Hepatocyte (in vitro differentiated cells): ENCODE results near the gene APOF. TPM values are rescaled to one million over a fixed set of nuclear protein-coding genes. Genes with fewer than 3 reads are reported as not detected.
A peak's percentile ranks its signal among the peaks of the same experiment; 100 is the strongest.

Experiments
- DNase-seq: peaks from one replicate; pipeline ENCODE4 v3.0.0-alpha.2; 2016; ENCODE audit warnings: low spot score
- H2AFZ ChIP-seq: fragments of 200-600 bp; sonication (generic); 2 replicates; pipeline ENCODE4 v1.6.0; 2016; ENCODE audit warnings: antibody characterized with exemption, mild to moderate bottlenecking
- H3K27ac ChIP-seq: fragments of 200-600 bp; sonication (generic); 2 replicates; pipeline ENCODE4 v1.5.1; 2016; ENCODE audit warnings: mild to moderate bottlenecking
- H3K27me3 ChIP-seq: fragments of 200-600 bp; sonication (generic); 2 replicates; pipeline ENCODE4 v1.6.1; 2016
- H3K36me3 ChIP-seq: fragments of 200-600 bp; sonication (generic); replicated peaks from 2 replicates; pipeline ENCODE4 v1.5.1; 2016; ENCODE audit warnings: low read depth; ENCODE audit not compliant: insufficient read depth
- H3K4me1 ChIP-seq: fragments of 200-600 bp; sonication (generic); 2 replicates; pipeline ENCODE4 v1.5.1; 2016; ENCODE audit warnings: mild to moderate bottlenecking, moderate library complexity; ENCODE audit not compliant: insufficient read depth
- H3K4me2 ChIP-seq: fragments of 200-600 bp; sonication (generic); 2 replicates; pipeline ENCODE4 v1.6.0; 2016
- H3K4me3 ChIP-seq: fragments of 200-600 bp; sonication (generic); 2 replicates; pipeline ENCODE4 v1.5.1; 2016; ENCODE audit warnings: mild to moderate bottlenecking
- H3K79me2 ChIP-seq: fragments of 200-600 bp; sonication (generic); 2 replicates; pipeline ENCODE4 v1.6.0; 2017; ENCODE audit warnings: mild to moderate bottlenecking
- H3K9me2 ChIP-seq: fragments of 200-600 bp; sonication (generic); replicated peaks from 2 replicates; pipeline ENCODE4 v1.6.0; 2017; ENCODE audit warnings: mild to moderate bottlenecking; ENCODE audit not compliant: insufficient read depth
- H3K9me3 ChIP-seq: fragments of 200-600 bp; sonication (generic); 2 replicates; pipeline ENCODE4 v1.5.1; 2016; ENCODE audit warnings: low read depth, mild to moderate bottlenecking
- H4K20me1 ChIP-seq: fragments of 200-600 bp; sonication (generic); 2 replicates; pipeline ENCODE4 v1.6.0; 2016; ENCODE audit warnings: mild to moderate bottlenecking; ENCODE audit not compliant: insufficient read depth, poor library complexity, severe bottlenecking
- EZH2 ChIP-seq: fragments of 200-600 bp; sonication (generic); IDR thresholded peaks from 2 replicates; pipeline ENCODE4 v1.6.1; 2016; ENCODE audit warnings: antibody characterized with exemption, mild to moderate bottlenecking, borderline replicate concordance
- EZH2phosphoT487 ChIP-seq: fragments of 200-600 bp; sonication (generic); IDR thresholded peaks from one replicate; pipeline ENCODE4 v1.6.1; 2018; ENCODE audit warnings: antibody characterized with exemption, mild to moderate bottlenecking, low read depth, moderate library complexity; ENCODE audit not compliant: unreplicated experiment, severe bottlenecking
- WGBS: methylation state at CpG from one replicate; pipeline ENCODE4 v1.1.6; 2016; ENCODE audit warnings: low lambda C conversion rate; ENCODE audit errors: missing lambda C conversion rate; 5-methylcytosine and 5-hydroxymethylcytosine counted together
- polyA plus RNA-seq: library from polyadenylated mRNA; unstranded; fragments of >200 nt; fragmentation: Nextera tagmentation; extraction: Ambion mirVana; gene quantifications from 2 replicates; pipeline ENCODE4 v1.2.1, GENCODE V29; 2016
- total RNA-seq: library from RNA; depleted of rRNA; stranded (reverse); fragments of >200 nt; gene quantifications from 2 replicates; pipeline ENCODE4 v1.2.3, GENCODE V29; 2014
- TF ChIP-seq, protein P1 (sequence below): fragments of 200-600 bp; sonication (generic); IDR thresholded peaks from 2 replicates; pipeline ENCODE4 v1.5.1; 2016; ENCODE audit warnings: antibody characterized with exemption, mild to moderate bottlenecking; ENCODE audit not compliant: poor library complexity

Gene APOF
- total and polyA plus RNA-seq, 2 experiments from 2014 or later: not detected

DNA sequence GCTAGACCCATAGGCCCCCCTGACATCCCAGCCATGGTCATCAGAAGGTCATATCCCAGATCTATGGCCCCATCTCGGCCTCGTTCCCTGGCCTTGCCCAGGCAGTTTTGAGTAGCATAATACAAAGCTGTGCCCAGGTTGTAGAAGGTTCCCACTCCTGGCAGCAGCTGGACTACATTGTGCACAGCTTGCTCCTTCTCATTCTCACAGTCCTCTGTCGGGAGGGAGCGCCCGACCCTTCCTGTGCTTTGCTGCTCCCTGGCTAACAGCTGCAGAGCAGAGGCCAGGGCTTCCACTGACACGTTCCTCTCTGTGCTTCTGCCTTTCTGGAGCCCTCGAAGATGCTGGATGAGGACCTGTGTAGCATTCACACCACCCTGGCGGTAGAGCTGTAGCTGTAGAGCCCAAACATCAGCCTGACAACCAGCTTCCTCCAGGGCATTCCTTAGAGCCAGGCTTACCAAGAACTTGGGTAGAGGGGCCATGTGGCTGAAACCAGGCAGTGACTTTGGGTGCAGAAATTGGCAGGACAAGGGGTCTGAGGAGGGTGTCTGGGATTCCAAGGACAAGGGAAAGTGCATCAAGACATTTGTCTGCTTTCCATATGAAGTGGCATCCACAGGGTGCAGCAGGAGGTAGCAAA is 1.0 kb downstream of the APOF start:
- TF ChIP-seq, protein P1, sequence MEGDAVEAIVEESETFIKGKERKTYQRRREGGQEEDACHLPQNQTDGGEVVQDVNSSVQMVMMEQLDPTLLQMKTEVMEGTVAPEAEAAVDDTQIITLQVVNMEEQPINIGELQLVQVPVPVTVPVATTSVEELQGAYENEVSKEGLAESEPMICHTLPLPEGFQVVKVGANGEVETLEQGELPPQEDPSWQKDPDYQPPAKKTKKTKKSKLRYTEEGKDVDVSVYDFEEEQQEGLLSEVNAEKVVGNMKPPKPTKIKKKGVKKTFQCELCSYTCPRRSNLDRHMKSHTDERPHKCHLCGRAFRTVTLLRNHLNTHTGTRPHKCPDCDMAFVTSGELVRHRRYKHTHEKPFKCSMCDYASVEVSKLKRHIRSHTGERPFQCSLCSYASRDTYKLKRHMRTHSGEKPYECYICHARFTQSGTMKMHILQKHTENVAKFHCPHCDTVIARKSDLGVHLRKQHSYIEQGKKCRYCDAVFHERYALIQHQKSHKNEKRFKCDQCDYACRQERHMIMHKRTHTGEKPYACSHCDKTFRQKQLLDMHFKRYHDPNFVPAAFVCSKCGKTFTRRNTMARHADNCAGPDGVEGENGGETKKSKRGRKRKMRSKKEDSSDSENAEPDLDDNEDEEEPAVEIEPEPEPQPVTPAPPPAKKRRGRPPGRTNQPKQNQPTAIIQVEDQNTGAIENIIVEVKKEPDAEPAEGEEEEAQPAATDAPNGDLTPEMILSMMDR: no peak
- TF ChIP-seq EZH2 (no peak), EZH2phosphoT487 (no peak)
- Histone ChIP-seq H3K4me2 (no peak overlapping the region), H2AFZ (no peak overlapping the region), H3K9me3 (no peaks in the 10 kb centered on the region), H3K27ac (no peak overlapping the region), H3K4me1 (no peaks in the 10 kb centered on the region), H3K36me3 (no peaks in the 10 kb centered on the region), H3K4me3 (no peak overlapping the region), H3K27me3 (no peaks in the 10 kb centered on the region), H4K20me1 (no peaks in the 10 kb centered on the region), H3K79me2 (peaks cover 24% of the 10 kb centered on the region), H3K9me2 (no peaks in the 10 kb centered on the region)
- WGBS: 92% methylated on average over 8 of the region's 8 CpGs
- no peak for DNase-seq

DNA sequence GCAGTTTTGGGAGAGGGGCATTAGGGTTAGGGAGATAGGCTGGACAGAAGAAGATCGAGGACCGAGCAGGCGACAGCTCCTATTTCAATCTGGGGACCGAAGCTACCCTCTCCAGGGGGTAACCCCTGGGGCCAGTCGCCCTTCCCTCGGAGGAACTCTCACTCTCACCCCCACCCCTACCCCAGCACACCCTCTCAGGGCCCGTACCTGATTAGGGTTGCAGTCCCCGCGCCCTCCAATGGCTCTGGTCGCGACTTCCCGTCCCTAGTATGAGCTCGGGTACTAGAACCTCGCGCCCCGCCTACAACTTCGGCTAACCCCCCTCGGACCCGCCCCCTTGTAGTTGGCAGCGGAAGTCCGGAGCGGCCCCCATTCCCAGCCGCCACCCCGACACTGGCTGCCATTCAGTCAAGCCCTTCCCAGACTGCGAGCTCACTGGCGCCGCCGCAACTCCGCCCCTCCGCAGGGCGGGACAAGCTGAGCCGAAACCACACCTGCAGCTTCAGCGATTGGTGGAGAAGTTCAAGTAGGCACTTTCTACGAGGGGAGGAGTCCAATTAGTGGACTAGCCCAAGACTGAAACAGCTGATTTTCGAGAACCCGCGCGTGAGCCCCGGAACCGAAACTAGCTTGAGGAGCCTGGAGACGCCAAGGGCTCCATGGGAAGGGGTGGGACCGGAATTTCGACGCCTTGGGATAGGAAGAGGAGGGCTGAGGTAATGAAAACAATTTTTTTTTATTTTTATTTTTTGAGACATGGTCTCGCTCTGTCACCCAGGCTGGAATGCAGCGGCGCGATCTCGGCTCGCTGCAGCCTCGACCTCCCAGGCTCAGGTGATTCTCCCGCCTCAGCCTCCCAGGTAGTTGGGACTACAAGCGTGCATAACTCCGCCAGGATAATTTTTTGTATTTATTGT is 2.5 kb downstream of the APOF start, which contains the start of gene STAT2:
Gene STAT2, minus strand, starts transcription at position 257 of the 917 bp plus-strand sequence. CDS start 3,536 bp downstream, outside the sequence.
- Histone ChIP-seq H2AFZ (peak within 1 kb of the TSS; percentile 57), H4K20me1 (no peaks in the 10 kb centered on the region), H3K4me2 (peak within 1 kb of the TSS; percentile 80), H3K27ac (peak within 1 kb of the TSS; percentile 92), H3K9me2 (no peaks in the 10 kb centered on the region), H3K4me3 (peak within 1 kb of the TSS; percentile 48), H3K36me3 (no peaks in the 10 kb centered on the region), H3K79me2 (peaks cover 24% of the 10 kb centered on the region), H3K9me3 (no peaks in the 10 kb centered on the region), H3K4me1 (no peaks in the 10 kb centered on the region), H3K27me3 (no peaks in the 10 kb centered on the region)
- peak; percentile 99 for DNase-seq
- no peak for TF ChIP-seq EZH2phosphoT487
- TF ChIP-seq, protein P1: no peak
- no peak for TF ChIP-seq EZH2
- WGBS: under 1% methylated on average over 44 of the region's 54 CpGs

DNA sequence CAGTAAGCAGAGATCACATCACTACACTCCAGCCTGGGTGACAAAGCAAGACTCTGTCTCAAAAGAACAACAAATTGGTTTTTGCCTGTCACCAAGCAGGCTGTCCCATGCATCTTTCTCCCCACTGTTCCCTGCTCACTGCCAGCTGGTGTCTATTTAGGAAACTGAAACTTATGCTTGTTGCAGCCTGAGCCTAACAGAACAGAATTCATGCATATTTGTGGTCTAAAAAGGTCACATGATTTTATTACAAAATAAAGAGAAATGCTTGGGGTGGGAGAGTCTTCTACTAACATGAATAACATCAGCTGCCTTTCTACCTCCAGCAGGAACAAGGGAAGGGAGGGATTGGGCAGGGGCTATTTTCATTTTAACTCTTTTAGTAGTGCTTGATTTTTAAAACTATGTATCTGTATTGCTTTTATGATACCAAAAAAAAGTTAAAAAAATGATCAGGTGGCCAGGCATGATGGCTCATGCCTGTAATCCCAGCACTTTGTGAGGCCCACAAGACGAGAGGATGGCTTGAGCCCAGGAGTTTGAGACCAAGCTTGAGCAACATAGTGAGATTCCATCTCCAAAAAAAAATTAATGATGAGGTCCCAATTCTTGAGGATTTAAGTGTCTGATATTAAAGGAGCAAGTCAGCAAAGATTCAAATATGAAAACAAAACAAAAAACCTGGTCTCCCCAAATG is 3.7 kb downstream of the APOF start:
- Histone ChIP-seq H3K4me3 (peak overlapping the region; percentile 48), H4K20me1 (no peaks in the 10 kb centered on the region), H3K4me2 (peak overlapping the region; percentile 80), H3K9me2 (no peaks in the 10 kb centered on the region), H2AFZ (peak overlapping the region; percentile 8), H3K36me3 (no peaks in the 10 kb centered on the region), H3K9me3 (no peaks in the 10 kb centered on the region), H3K27me3 (no peaks in the 10 kb centered on the region), H3K4me1 (no peaks in the 10 kb centered on the region), H3K79me2 (peaks cover 24% of the 10 kb centered on the region), H3K27ac (peak overlapping the region; percentile 72)
- DNase-seq: no peak
- 13% methylated on average over 1 of the region's 1 CpG for WGBS
- TF ChIP-seq EZH2: no peak
- no peak for TF ChIP-seq EZH2phosphoT487
- TF ChIP-seq, protein P1: no peak
